Measurements from ENCODE around the gene SELENOO.

SELENOO gene

DNA sequence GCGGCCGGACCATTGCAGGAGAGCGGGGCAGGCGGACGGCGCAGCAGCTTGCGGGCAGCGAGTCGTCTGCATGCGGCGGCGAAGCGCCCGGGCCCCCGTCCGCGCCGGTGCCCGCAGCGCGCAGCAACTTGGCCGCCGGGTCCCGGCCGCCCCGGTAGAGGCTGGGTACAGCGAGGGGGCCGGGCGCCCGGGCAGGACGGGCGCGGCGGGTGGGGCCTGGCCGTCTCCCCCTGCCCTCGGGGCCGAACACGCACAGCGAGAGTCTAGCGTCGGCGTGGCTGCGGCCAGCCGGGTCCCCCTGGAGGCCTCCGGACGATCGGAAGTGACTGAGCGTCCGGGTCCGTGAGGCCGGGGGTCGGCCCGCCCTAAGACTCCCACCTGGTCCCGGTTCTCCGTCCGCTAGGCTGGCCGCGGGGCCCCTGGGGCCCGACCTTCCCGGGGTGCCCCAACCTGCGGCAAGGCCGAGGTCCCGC is 15.9 kb upstream of the SELENOO start:
- peak overlapping the region; percentile 23 for H3K4me3 ChIP-seq (ENCODE audit: low read depth, low read length)
- TF ChIP-seq MYC (IDR thresholded peaks at IDR 0.05; ENCODE audit: low read depth, low read length) = no peak
- TF ChIP-seq, protein P1, sequence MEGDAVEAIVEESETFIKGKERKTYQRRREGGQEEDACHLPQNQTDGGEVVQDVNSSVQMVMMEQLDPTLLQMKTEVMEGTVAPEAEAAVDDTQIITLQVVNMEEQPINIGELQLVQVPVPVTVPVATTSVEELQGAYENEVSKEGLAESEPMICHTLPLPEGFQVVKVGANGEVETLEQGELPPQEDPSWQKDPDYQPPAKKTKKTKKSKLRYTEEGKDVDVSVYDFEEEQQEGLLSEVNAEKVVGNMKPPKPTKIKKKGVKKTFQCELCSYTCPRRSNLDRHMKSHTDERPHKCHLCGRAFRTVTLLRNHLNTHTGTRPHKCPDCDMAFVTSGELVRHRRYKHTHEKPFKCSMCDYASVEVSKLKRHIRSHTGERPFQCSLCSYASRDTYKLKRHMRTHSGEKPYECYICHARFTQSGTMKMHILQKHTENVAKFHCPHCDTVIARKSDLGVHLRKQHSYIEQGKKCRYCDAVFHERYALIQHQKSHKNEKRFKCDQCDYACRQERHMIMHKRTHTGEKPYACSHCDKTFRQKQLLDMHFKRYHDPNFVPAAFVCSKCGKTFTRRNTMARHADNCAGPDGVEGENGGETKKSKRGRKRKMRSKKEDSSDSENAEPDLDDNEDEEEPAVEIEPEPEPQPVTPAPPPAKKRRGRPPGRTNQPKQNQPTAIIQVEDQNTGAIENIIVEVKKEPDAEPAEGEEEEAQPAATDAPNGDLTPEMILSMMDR (IDR thresholded peaks at IDR 0.05; ENCODE audit: low read depth, low read length) = no peak
- TF ChIP-seq, protein P2, sequence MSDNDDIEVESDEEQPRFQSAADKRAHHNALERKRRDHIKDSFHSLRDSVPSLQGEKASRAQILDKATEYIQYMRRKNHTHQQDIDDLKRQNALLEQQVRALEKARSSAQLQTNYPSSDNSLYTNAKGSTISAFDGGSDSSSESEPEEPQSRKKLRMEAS (IDR thresholded peaks at IDR 0.05; ENCODE audit: low read depth, low read length) = no peak

DNA sequence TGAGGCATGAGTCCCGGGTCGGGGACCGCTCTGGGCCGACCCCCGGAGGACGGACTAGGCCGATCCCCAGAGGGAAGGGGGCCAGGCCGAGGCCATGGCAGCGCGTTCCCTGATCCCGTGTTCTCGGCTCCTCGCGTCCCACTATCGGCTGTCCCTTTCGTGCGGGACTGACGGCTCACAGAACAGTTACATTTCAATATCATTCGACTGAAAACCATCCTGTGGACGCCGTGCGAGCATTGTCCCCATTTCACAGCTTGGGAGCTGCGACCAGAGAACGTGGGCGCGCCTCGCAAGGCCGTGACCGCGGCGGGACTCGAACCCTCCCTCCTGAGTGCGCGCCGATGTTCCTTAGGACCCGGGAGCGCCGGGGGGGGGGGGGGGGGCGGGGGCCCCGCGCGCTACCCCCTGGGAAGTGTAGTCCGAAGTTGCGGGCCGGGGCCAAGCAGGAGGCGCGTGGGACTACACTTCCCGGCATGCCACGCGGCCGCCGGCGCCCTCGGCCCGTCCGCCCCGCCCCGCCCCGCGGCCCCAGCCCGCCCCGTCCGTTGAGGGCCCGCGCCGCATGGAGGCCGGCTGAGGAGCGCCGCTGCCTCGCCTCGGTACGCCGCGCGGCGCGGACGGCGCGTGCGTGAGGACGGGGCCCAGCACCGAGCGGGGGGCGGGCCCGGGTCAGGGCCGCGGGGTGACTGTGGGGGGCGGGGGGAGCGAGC is 15.3 kb upstream of the SELENOO start, which contains the start of gene TRABD:
TRABD (plus strand) TSS at position 539 of the 713 bp plus-strand sequence. CDS start 7,148 bp downstream, outside the sequence.
- H3K4me3 ChIP-seq (ENCODE audit: low read depth, low read length) = peak within 1 kb of the TSS; percentile 64
- TF ChIP-seq POLR2A (IDR thresholded peaks at IDR 0.05; ENCODE audit: extremely low read depth, insufficient read length) = no peak
- TF ChIP-seq, protein P2 (IDR thresholded peaks at IDR 0.05; ENCODE audit: low read depth, low read length) = no peak
- TF ChIP-seq, protein P1 (IDR thresholded peaks at IDR 0.05; ENCODE audit: low read depth, low read length) = no peak
- TF ChIP-seq MYC (IDR thresholded peaks at IDR 0.05; ENCODE audit: low read depth, low read length) = no peak; the same call in 1 of the 2 replicates
- peak; percentile 90 for DNase-seq (ENCODE audit: low read depth)

More for the DNA sequence above, 15.9 kb upstream of the SELENOO start:
- DNase-seq (ENCODE audit: low read depth) = no peak

GRCh38 chr22:50186181-50186714 is 14.6 kb upstream of the SELENOO start:
- peak overlapping the region; percentile 64 for H3K4me3 ChIP-seq (ENCODE audit: low read depth, low read length)
- DNase-seq (ENCODE audit: low read depth) = no peak
- TF ChIP-seq, protein P1 (IDR thresholded peaks at IDR 0.05; ENCODE audit: low read depth, low read length) = no peak
- TF ChIP-seq MYC (IDR thresholded peaks at IDR 0.05; ENCODE audit: low read depth, low read length) = no peak
- no peak for TF ChIP-seq POLR2A (IDR thresholded peaks at IDR 0.05; ENCODE audit: extremely low read depth, insufficient read length)

- TF ChIP-seq, protein P1 (IDR thresholded peaks at IDR 0.05; ENCODE audit: low read depth, low read length) = no peak
- no peak for TF ChIP-seq MYC (IDR thresholded peaks at IDR 0.05; ENCODE audit: low read depth, low read length)
- TF ChIP-seq, protein P2 (IDR thresholded peaks at IDR 0.05; ENCODE audit: low read depth, low read length) = no peak
- no peak for TF ChIP-seq POLR2A (IDR thresholded peaks at IDR 0.05; ENCODE audit: extremely low read depth, insufficient read length)
- DNase-seq (ENCODE audit: low read depth) = no peak
- H3K4me3 ChIP-seq (ENCODE audit: low read depth, low read length) = peak overlapping the region; percentile 64
Observed at GRCh38 chr22:50186761-50187523, 13.9 kb upstream of the SELENOO start.

DNA sequence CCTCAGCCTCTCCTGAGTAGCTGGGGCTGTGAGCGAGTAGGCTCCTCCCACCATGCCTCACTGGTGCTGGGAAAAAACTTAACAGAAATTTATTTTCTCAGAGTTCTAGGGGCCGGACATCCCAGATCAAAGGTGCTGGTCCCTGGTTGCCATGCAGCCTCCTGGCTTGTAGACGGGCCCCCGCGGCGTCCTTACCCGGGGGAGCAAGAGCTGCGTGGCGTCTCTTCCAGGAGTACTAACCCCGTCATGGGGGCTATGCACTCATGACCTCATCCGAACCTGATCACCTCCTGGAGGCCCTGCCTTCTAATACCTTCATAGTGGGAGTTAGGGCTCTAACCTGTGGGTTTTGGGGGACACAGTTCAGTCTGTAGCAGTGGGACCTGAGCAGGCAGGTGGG is 12.5 kb upstream of the SELENOO start:
- H3K4me3 ChIP-seq (ENCODE audit: low read depth, low read length) = no peak overlapping the region
- DNase-seq (ENCODE audit: low read depth) = no peak
- TF ChIP-seq, protein P2 (IDR thresholded peaks at IDR 0.05; ENCODE audit: low read depth, low read length) = no peak
- TF ChIP-seq MYC (IDR thresholded peaks at IDR 0.05; ENCODE audit: low read depth, low read length) (no peak), POLR2A (IDR thresholded peaks at IDR 0.05; ENCODE audit: extremely low read depth, insufficient read length) (no peak)
- TF ChIP-seq, protein P1 (IDR thresholded peaks at IDR 0.05; ENCODE audit: low read depth, low read length) = no peak
